HCT116 (cell line): Measurements from ENCODE around the gene FAM234A. TPM values are rescaled to one million over a fixed set of nuclear protein-coding genes. Genes with fewer than 3 reads are reported as not detected.

Experiments used
- ATAC-seq: fragments of 200-7000 bp; cut with Tn5 transposase; 2 replicates; pipeline ENCODE4 v1.9.1; 2020; ENCODE audit warnings: mild to moderate bottlenecking, moderate library complexity
- BruUV-seq: library from RNA; stranded (reverse); fragments of 400-500 nt; replicated peaks from 2 replicates; lab custom pipeline; 2021; lab: Mats Ljungman, UMichigan
- CTCF ChIA-PET: fragments of 300-600 bp; sonication (Branson Sonifier 250); formaldehyde crosslinking; loops from one replicate; lab custom pipeline; 2021; ENCODE audit warnings: antibody characterized with exemption; lab: Charles Lee
- POLR2A ChIA-PET: fragments of 300-600, 350-600 bp; sonication (Branson Sonifier 250); formaldehyde crosslinking; loops from one replicate; lab custom pipeline; 2021; ENCODE audit warnings: antibody characterized with exemption; lab: Charles Lee
- RAD21 ChIA-PET, 2 experiments: fragments of 300-600 bp; sonication (Branson Sonifier 250); formaldehyde crosslinking; loops; one replicate each; lab custom pipeline; 2023; ENCODE audit warnings: low total read pairs in 2 of 2; ENCODE audit not compliant: uncharacterized antibody in 2 of 2, unreplicated experiment in 2 of 2, low non-redundant PET in 1 of 2; lab: Charles Lee
- DNase-seq: peaks from one replicate; pipeline ENCODE4 v3.0.0-alpha.2; 2010; ENCODE audit warnings: low read depth, low spot score
- H2AFZ ChIP-seq: fragments of 200-600 bp; shearing (Covaris generic), sonication (generic); 2 replicates; pipeline ENCODE4 v1.6.1; 2017; ENCODE audit warnings: low read depth, mixed run types, mixed read lengths, antibody characterized with exemption, low read length; ENCODE audit not compliant: poor library complexity, severe bottlenecking
- H3K27ac ChIP-seq: 2 replicates; pipeline ENCODE4 v1.5.1; 2012; ENCODE audit warnings: low read depth, low read length
- H3K27me3 ChIP-seq: fragments of 200-600 bp; sonication (generic); 2 replicates; pipeline ENCODE4 v1.6.1; 2016; ENCODE audit warnings: mixed run types, low read length, mixed read lengths; ENCODE audit not compliant: insufficient read depth
- H3K36me3 ChIP-seq, 2 experiments: fragments of 200-500 bp in 1 of 2; fragments of 200-600 bp in 1 of 2; sonication (Bioruptor generic) in 1 of 2; sonication (generic) in 1 of 2; 2 replicates each; pipeline versions ENCODE4 v1.5.1 to v1.6.1; 2014 to 2016; ENCODE audit warnings: low read length in 2 of 2, inconsistent platforms in 1 of 2, mixed read lengths in 1 of 2, mixed run types in 1 of 2; ENCODE audit not compliant: insufficient read depth in 2 of 2, control insufficient read depth in 1 of 2
- H3K4me1 ChIP-seq, 2 experiments: fragments of 200-600 bp in 1 of 2; sonication (generic) in 1 of 2; 2 replicates each; pipeline versions ENCODE4 v1.5.1 to v1.6.1; 2012 to 2017; ENCODE audit warnings: low read length in 2 of 2, inconsistent platforms in 1 of 2, mild to moderate bottlenecking in 1 of 2, mixed read lengths in 1 of 2, mixed run types in 1 of 2, moderate library complexity in 1 of 2; ENCODE audit not compliant: insufficient read depth in 2 of 2, control insufficient read depth in 1 of 2
- H3K4me2 ChIP-seq: fragments of 200-600 bp; sonication (generic); 2 replicates; pipeline ENCODE4 v1.6.1; 2017; ENCODE audit warnings: mixed run types, low read length, mixed read lengths
- H3K4me3 ChIP-seq, 2 experiments: fragments of 200-600 bp in 1 of 2; sonication (generic) in 1 of 2; replicated peaks in 1 of 2; 2 replicates each; pipeline ENCODE4 v1.5.1; 2011 to 2016; ENCODE audit warnings: low read length in 2 of 2, control low read depth in 1 of 2, low read depth in 1 of 2, mild to moderate bottlenecking in 1 of 2, mixed read lengths in 1 of 2, mixed run types in 1 of 2
- H3K79me2 ChIP-seq: fragments of 200-600 bp; sonication (generic); 2 replicates; pipeline ENCODE4 v1.6.1; 2017; ENCODE audit warnings: mild to moderate bottlenecking, mixed run types, low read length, moderate library complexity, mixed read lengths; ENCODE audit not compliant: insufficient read depth
- H3K9ac ChIP-seq: fragments of 200-600 bp; sonication (generic); 2 replicates; pipeline ENCODE4 v1.6.1; 2016; ENCODE audit warnings: low read length, mixed read lengths
- H3K9me2 ChIP-seq: fragments of 200-600 bp; sonication (generic), shearing (Covaris generic); 2 replicates; pipeline ENCODE4 v1.6.1; 2017; ENCODE audit warnings: mixed run types, mild to moderate bottlenecking, moderate library complexity; ENCODE audit not compliant: insufficient read depth
- H3K9me3 ChIP-seq, 2 experiments: fragments of 200-500 bp in 1 of 2; fragments of 200-600 bp in 1 of 2; sonication (Bioruptor generic) in 1 of 2; sonication (generic) in 1 of 2; 2 replicates each; pipeline ENCODE4 v1.6.1; 2014 to 2017; ENCODE audit warnings: low read length in 2 of 2, mixed read lengths in 2 of 2, inconsistent platforms in 1 of 2, low read depth in 1 of 2, mild to moderate bottlenecking in 1 of 2, mixed run types in 1 of 2, moderate library complexity in 1 of 2; ENCODE audit not compliant: control insufficient read depth in 1 of 2, insufficient read depth in 1 of 2
- H4K20me1 ChIP-seq: fragments of 200-600 bp; sonication (generic), shearing (Covaris generic); 2 replicates; pipeline ENCODE4 v1.6.1; 2017; ENCODE audit warnings: mixed run types, mild to moderate bottlenecking, moderate library complexity; ENCODE audit not compliant: insufficient read depth
- CEBPB ChIP-seq: IDR thresholded peaks from 2 replicates; pipeline ENCODE4 v1.6.1; 2012; ENCODE audit warnings: low read depth
- EGR1 ChIP-seq: IDR thresholded peaks from 2 replicates; pipeline ENCODE4 v1.6.1; 2012; ENCODE audit warnings: low read depth
- EZH2phosphoT487 ChIP-seq: fragments of 200-600 bp; IDR thresholded peaks from 2 replicates; pipeline ENCODE4 v1.6.1; 2018; ENCODE audit warnings: antibody characterized with exemption, borderline replicate concordance
- FOSL1 ChIP-seq: IDR thresholded peaks from 2 replicates; pipeline ENCODE4 v1.6.1; 2012; ENCODE audit warnings: low read depth
- POLR2A ChIP-seq: IDR thresholded peaks from 2 replicates; pipeline ENCODE4 v1.7.0; 2011; ENCODE audit warnings: borderline replicate concordance; ENCODE audit not compliant: insufficient read depth, insufficient read length; ENCODE audit errors: extremely low read depth
- SIN3A ChIP-seq: IDR thresholded peaks from 2 replicates; pipeline ENCODE4 v1.6.1; 2012; ENCODE audit warnings: low read depth
- SP1 ChIP-seq: IDR thresholded peaks from 2 replicates; pipeline ENCODE4 v1.6.1; 2012; ENCODE audit warnings: low read depth
- YY1 ChIP-seq: IDR thresholded peaks from 2 replicates; pipeline ENCODE4 v1.6.1; 2011; ENCODE audit warnings: low read length, low read depth, moderate library complexity, mild to moderate bottlenecking; ENCODE audit not compliant: insufficient replicate concordance; ENCODE audit errors: extremely low read depth
- ZNF274 ChIP-seq: fragments of 200-500 bp; sonication (Bioruptor generic); IDR thresholded peaks from 2 replicates; pipeline ENCODE4 v1.6.1; 2014; ENCODE audit warnings: mild to moderate bottlenecking, low read depth, low read length, inconsistent platforms
- intact Hi-C: fragments of 100-400 bp; cut with micrococcal nuclease; formaldehyde crosslinking; loops from 2 replicates; pipeline ENCODE4 v1.10.0; 2022
- total RNA-seq: library from RNA; stranded (reverse); gene quantifications from one replicate; pipeline ENCODE4 v1.2.1, GENCODE V29; 2021; ENCODE audit not compliant: unreplicated experiment
- TF ChIP-seq, protein P1 (sequence below): IDR thresholded peaks from 2 replicates; pipeline ENCODE4 v1.6.1; 2012
- TF ChIP-seq, protein P2 (sequence below): IDR thresholded peaks from 2 replicates; pipeline ENCODE4 v1.6.1; 2012
- TF ChIP-seq, protein P3 (sequence below): IDR thresholded peaks from 2 replicates; pipeline ENCODE4 v1.6.1; 2012; ENCODE audit warnings: low read depth
- TF ChIP-seq, protein P4 (sequence below), 3 experiments: fragments of 200-600 bp in 1 of 3; sonication (generic) in 1 of 3; IDR thresholded peaks in 2 of 3; conservative IDR thresholded peaks in 1 of 3; 2 replicates each; pipeline ENCODE4 v1.5.1; 2012 to 2017; ENCODE audit warnings: low read depth in 2 of 3, low read length in 2 of 3, antibody characterized with exemption in 1 of 3, borderline replicate concordance in 1 of 3, control low read depth in 1 of 3, mild to moderate bottlenecking in 1 of 3, mixed read lengths in 1 of 3, mixed run types in 1 of 3, moderate library complexity in 1 of 3; ENCODE audit not compliant: insufficient read depth in 1 of 3

Gene FAM234A
- total RNA-seq, 1 experiment from 2014 or later, result 36.4 TPM

DNA sequence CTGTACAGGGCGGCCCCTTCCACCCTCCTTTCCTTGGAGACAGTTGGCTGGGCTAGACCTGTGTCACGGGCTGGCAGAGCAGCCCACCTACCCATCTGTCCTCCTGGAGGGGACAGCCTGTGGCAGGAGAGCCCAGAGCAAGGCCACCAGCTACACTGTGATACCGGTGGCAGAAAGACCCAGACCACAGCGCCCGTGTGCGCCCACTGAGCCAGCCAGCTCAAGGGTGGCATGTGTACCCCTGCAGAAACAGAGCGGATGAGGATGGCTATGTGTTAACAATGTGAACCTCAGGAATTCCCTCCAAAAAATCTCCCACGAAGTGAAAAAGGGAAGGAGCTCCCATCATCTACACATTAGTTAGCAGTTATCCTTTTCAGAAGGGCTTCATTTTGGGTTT is 47.3 kb upstream of the FAM234A start:
- H3K9me2 ChIP-seq, result no peaks in the 10 kb centered on the region
- intact Hi-C loops, result no loop called here
- DNase-seq (no peak), ATAC-seq (no peak)
- no peaks in the 10 kb centered on the region for H3K79me2 ChIP-seq
- CTCF ChIA-PET, result no interaction called here
- H3K4me2 ChIP-seq, result no peak overlapping the region
- no peaks in the 10 kb centered on the region for H3K4me1 ChIP-seq
- H3K27ac ChIP-seq, result no peak overlapping the region
- RAD21 ChIA-PET, result no interaction called here
- no peak overlapping the region for H3K4me3 ChIP-seq
- no peaks in the 10 kb centered on the region for H4K20me1 ChIP-seq
- no peak overlapping the region for H2AFZ ChIP-seq
- H3K36me3 ChIP-seq, result peaks cover 0 to 4% of the 10 kb centered on the region in 2 experiments; a peak in 3 of 4 replicates
- no peaks in the 10 kb centered on the region for H3K9me3 ChIP-seq
- POLR2A ChIA-PET, result no interaction called here
- BruUV-seq, result no TSS peak
- TF ChIP-seq SP1, result no peak
- TF ChIP-seq EGR1, result no peak
- TF ChIP-seq SIN3A, result no peak
- TF ChIP-seq, protein P1, sequence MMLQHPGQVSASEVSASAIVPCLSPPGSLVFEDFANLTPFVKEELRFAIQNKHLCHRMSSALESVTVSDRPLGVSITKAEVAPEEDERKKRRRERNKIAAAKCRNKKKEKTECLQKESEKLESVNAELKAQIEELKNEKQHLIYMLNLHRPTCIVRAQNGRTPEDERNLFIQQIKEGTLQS, result no peak
- TF ChIP-seq, protein P2, sequence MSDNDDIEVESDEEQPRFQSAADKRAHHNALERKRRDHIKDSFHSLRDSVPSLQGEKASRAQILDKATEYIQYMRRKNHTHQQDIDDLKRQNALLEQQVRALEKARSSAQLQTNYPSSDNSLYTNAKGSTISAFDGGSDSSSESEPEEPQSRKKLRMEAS, result no peak
- TF ChIP-seq, protein P3, sequence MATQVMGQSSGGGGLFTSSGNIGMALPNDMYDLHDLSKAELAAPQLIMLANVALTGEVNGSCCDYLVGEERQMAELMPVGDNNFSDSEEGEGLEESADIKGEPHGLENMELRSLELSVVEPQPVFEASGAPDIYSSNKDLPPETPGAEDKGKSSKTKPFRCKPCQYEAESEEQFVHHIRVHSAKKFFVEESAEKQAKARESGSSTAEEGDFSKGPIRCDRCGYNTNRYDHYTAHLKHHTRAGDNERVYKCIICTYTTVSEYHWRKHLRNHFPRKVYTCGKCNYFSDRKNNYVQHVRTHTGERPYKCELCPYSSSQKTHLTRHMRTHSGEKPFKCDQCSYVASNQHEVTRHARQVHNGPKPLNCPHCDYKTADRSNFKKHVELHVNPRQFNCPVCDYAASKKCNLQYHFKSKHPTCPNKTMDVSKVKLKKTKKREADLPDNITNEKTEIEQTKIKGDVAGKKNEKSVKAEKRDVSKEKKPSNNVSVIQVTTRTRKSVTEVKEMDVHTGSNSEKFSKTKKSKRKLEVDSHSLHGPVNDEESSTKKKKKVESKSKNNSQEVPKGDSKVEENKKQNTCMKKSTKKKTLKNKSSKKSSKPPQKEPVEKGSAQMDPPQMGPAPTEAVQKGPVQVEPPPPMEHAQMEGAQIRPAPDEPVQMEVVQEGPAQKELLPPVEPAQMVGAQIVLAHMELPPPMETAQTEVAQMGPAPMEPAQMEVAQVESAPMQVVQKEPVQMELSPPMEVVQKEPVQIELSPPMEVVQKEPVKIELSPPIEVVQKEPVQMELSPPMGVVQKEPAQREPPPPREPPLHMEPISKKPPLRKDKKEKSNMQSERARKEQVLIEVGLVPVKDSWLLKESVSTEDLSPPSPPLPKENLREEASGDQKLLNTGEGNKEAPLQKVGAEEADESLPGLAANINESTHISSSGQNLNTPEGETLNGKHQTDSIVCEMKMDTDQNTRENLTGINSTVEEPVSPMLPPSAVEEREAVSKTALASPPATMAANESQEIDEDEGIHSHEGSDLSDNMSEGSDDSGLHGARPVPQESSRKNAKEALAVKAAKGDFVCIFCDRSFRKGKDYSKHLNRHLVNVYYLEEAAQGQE, result no peak
- no peak for TF ChIP-seq POLR2A
- no peak for TF ChIP-seq EZH2phosphoT487
- no peak for TF ChIP-seq ZNF274
- TF ChIP-seq CEBPB, result no peak
- no peak for TF ChIP-seq FOSL1
- no peak for TF ChIP-seq YY1
- TF ChIP-seq, protein P4, sequence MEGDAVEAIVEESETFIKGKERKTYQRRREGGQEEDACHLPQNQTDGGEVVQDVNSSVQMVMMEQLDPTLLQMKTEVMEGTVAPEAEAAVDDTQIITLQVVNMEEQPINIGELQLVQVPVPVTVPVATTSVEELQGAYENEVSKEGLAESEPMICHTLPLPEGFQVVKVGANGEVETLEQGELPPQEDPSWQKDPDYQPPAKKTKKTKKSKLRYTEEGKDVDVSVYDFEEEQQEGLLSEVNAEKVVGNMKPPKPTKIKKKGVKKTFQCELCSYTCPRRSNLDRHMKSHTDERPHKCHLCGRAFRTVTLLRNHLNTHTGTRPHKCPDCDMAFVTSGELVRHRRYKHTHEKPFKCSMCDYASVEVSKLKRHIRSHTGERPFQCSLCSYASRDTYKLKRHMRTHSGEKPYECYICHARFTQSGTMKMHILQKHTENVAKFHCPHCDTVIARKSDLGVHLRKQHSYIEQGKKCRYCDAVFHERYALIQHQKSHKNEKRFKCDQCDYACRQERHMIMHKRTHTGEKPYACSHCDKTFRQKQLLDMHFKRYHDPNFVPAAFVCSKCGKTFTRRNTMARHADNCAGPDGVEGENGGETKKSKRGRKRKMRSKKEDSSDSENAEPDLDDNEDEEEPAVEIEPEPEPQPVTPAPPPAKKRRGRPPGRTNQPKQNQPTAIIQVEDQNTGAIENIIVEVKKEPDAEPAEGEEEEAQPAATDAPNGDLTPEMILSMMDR (IDR thresholded peaks at IDR 0.05 in 2 of 3, conservative IDR thresholded peaks at IDR 0.05 in 1 of 3; ENCODE audit: borderline replicate concordance in 1 of 3, insufficient read depth in 1 of 3, low read depth in 2 of 3, low read length in 2 of 3), result no peak
- H3K9ac ChIP-seq, result no peak overlapping the region
- H3K27me3 ChIP-seq, result no peaks in the 10 kb centered on the region
